C1 segment of cervical spinal cord (tissue), 14 donors: ENCODE measurements around the gene GHRH.

ENCODE experiments used
- DNase-seq, 14 donors: peaks; one replicate each; lab custom pipeline; 2025; lab: John Stamatoyannopoulos, UW

The GHRH gene

GRCh38 chr20:37291724-37292126 lies 30.1 kb upstream of the GHRH start:
- DNase-seq: no peak

GRCh38 chr20:37290158-37290810 lies 28.7 kb upstream of the GHRH start:
- no peak for DNase-seq

DNA sequence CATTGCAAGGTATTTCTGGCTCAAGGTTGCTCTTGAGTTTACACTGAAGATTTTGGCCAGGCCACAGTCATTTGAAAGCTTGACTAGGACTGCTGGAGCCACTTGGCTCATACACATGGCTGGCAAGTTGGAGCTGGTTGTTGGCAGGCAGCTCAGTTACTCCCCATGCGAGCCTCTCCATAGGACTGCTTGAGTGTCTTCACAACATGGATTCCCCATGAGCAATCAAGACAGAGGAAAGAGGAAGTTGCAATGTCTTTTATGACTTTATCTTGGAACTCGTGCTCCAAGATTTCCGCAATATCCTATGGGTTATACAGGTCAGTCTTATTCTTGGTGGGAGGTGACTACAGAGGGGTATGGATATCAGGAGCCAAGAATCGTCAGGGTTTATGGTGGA lies 26.5 kb upstream of the GHRH start:
- DNase-seq: no peak

DNA sequence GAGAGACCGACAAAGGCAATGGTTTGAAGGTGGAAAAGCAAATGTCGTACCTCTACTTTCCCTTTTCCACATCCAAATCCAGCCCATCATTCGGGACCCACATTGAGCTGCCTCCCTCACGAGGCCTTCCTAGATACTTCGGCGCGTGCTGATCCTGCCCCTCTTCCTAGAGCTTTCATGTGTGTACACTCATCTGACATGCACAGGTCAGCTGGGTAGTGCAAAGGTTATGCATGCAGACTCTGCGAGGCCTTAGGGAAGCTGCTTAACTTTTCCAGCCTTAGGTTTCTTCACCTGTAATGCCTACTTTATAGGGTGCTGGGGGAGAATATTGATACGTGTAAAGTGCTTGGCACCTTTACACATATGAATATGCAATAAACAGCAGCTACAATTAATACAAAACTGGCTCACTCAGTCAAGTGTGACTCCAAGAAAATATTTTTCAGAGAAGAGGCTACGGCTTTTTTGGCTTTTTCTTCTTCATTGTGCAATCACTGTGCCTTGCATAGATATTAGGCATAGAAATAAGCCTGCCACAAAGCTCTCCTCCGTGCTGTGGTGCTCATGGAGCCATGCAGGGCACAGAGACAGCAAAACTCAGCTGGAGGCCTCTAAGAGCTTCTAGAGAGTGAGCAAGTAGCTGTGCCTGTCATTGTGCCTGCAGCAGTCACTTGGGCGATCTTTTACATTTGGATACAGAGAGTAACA lies 24.2 kb upstream of the GHRH start:
- no peak for DNase-seq

- no peak for DNase-seq
Measured at GRCh38 chr20:37284691-37285161, 23.1 kb upstream of the GHRH start.

- no peak for DNase-seq
Measured at GRCh38 chr20:37283530-37284195, 22.0 kb upstream of the GHRH start.

- no peak for DNase-seq
Measured at GRCh38 chr20:37282556-37282955, 20.9 kb upstream of the GHRH start.

DNA sequence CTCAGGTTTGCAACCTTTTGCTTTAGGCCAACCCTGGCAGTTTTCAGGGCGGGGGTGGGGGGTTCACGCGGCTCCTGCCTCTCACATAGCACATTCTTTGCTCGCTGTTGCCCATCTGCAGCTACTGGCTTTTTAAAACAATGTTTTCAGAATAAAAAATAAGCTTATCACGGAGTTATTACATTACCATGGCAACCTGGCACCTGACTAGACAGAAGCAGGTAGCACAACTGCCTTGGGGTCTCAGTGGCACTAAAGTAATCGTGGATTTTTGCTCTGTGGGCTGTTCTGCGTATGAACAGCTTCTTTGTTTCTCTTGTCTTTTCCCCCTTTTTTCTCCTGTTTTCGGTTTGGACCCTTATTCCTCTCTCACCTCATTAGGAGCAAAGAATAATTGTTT lies 18.8 kb upstream of the GHRH start:
- DNase-seq: no peak

DNA sequence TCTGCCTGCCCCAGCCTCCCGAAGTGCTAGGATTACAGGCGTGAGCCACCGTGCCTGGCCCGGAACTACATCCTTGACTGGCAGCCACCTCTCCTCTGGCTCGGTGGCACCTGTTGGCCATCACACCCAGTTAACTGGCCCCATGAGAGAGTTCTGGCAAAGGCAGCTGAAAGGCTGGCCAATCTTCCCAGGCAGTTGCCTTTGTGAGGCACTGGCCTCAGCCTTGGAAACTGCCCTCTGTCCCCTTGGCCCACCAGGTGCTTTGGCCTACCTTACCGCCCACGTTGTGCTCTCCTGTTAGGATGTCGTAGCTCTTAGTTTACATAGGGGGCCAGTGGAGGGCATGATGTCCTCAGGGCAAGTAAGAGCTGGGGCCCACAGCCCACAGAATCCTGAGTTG lies 18.2 kb upstream of the GHRH start:
- no peak for DNase-seq

DNA sequence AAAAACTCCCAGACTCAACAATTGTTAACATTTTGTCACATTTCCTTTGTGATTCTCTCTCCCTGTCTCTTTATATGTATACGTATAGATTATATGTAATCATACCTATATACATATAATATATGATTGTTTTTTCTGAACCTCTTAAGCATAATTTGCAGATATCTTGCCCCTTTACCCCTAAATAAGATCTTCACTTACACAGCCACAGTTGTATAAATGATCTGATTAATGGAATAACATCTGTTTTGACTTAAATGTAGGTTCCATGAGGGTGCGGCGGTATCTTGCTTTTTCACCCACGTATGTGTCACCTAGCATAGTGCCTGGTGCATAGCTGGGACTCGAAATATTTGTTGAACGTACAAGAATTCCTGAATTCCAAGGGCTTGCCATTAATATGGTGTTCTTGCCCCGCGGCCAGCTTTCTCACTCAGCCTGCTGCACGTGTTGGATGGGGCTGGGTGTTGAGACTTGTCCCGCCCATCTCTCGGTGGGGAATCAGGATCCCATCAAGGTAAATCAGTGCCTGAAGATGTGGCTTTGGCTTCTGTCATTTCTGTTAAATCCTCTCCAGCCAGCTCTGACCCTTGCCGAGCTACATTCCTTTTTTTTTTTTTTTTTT lies 17.5 kb upstream of the GHRH start:
- DNase-seq: no peak

GRCh38 chr20:37277253-37277593 lies 15.6 kb upstream of the GHRH start:
- peak in 1 of 14 donors; percentile 36 for DNase-seq

- peak in 5 of 14 donors; percentile 9 to 42 (median 30) for DNase-seq
Measured at GRCh38 chr20:37276494-37277252, 15.1 kb upstream of the GHRH start.

- DNase-seq: peak in 1 of 14 donors; percentile 3
Measured at GRCh38 chr20:37274851-37275524, 13.4 kb upstream of the GHRH start.

DNA sequence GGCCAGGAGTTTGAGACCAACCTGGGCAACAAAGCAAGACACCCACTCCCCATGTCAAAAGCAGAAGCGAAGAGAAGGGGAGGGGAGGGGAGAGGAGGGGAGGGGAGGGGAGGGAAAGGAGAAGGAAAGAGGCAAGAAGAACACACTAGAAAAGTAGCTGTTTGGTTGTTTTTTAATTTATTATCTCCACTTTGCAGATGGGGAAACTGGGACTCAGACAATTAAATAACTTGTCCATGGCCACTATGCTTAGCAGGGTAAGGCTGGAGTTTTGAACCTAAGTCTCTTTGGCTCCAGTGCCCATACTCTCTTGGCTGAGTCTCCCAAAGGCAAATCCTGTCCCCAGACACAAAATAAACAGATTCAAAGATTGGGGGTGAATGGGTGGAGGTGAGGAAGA lies 12.4 kb upstream of the GHRH start:
- DNase-seq: no peak

- no peak for DNase-seq
Measured at GRCh38 chr20:37271421-37271768, 9.8 kb upstream of the GHRH start.

DNA sequence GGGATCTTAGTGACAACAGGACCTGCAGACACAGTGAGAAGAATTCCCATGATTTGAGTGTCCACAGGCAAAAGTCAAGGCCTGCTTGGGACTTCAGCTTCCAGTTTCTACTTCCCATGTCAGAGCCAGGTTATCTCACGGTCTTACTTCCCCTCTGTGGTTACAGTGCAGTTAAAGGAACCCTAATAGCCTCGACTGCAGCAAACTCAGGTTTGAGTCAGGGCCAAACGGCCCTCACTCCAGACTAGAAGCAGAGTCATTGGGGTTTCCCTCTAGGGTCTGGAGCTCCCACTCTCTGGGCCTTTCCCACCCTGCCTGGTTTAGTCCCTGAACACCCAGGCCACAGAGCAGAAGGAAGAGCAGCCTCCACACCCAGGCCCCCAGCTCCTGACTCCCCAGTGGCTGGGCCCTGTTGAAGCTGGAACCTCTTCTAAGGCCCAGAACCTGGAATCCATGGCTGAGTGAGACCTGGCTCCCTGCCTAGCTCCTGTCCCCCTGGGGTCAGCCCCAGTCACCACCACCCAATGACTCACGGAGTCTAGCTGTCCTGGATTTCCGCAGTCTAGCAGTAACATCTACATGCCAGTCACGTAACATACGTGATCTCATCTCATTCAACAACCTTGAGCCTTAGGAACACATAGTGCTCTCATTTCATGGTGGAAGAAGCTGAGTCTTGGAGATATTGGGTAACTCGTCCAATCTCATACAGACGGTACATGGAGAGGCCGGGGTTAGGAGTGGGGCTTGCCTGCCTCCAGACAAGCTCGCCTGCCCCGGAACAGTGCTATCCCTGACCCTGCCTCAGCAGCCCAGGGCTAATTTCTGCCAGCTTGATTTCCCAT lies 9.2 kb upstream of the GHRH start:
- DNase-seq: peak in 5 of 14 donors; percentile 10 to 37 (median 15)

DNA sequence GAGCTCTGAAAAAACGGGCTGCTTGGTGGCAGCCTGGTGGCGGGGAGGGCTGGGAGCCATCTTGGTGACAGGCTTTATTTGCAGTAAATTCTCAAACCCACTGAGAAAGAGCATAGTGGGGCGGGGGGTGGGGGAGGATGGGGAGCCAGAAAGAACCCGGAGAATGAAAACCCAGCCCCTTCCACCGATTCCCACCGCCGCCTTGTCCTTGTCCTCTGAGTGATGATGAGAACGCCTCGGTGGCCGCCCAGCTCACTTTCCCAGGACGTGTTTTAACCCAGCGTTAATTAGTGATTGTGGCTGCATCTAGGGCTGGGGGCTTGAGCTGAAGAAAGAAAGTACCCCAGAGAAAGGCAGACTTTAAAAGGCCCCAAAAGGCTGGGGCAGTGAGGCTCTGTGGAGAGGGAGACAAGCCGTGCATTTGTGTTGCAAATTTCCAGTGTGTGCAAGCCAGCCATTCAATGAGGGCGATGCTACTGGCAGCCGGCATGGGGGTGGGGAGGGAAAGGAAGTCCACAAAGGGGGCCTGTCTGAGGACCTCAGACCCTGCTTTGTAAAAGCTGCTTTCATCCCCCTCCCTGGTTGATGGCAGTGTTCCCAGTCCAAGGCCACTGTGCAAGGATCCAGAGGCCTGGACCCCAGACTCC lies 6.2 kb upstream of the GHRH start:
- DNase-seq: peak in 8 of 14 donors; percentile 11 to 65 (median 26)

DNA sequence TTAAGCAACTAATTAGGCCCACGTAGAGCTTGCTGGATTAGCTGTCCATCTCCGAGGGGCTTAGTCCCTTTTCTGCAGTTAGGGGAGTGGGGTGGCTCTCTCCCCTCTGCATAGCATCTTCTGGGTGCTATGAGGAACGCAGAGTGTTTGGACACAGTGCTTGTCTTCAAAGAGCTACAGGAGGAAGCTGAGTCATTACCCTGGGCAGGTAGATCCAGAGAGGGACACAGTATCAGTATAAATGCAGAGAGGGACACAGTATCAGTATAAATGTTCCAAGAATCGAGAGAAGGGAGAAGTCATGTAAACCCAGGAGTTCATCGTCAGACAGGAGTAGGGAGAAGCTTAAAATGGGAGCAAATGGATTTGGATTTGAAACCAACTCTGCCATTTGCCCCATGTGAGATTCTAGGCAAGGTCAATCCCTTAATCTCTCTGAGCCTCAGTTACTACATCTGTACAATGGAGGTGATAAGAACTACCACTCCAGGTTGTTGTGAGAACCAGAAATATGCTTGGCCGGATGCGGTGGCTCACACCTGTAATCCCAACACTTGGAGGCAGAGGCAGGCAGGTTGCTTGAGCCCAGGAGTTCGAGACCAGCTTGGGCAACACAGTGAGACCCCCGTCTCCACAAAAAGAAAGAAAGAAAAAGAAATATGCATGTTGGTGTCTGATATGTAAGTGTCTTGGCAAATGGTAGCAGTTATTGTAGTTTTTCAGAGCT lies 5.5 kb upstream of the GHRH start:
- no peak for DNase-seq

DNA sequence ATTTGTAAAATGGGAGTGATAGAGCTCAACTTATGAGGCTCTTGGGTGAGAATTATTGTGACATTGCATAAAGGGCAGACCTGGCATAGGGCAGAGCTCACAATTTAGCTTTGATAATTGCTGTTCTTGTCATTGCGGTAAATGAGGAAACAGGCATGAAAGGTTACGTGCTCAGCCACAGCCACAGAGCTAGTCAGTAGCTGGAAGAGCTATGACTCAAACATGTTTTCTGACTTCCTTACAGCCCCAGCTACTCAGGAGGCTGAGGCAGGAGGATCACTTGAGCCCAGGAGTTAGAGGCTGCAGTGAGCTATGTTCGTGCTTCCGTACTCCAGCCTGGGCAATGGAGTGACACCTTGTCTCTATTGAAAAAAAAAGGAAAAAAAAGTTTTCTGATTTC lies 3.5 kb upstream of the GHRH start:
- DNase-seq: no peak
